ENCODE measurements around the gene FAM149A.

FAM149A gene

GRCh38 chr4:186116697-186117096 is 12.2 kb downstream of the FAM149A start:
- Histone ChIP-seq H3K9me2 (replicated peaks; ENCODE audit: insufficient read depth, low read length) (no peaks in the 10 kb centered on the region), H3K36me3 (replicated peaks; ENCODE audit: insufficient read depth, low read length) (no peaks in the 10 kb centered on the region), H3F3A (ENCODE audit: insufficient read depth, low read length) (no peaks in the 10 kb centered on the region), H3K4me3 (ENCODE audit: low read length) (no peak overlapping the region), H3K9me3 (replicated peaks; ENCODE audit: insufficient read depth, low read length) (no peaks in the 10 kb centered on the region), H3K4me2 (ENCODE audit: low read depth, low read length) (no peak overlapping the region), H2AFZ (ENCODE audit: low read length) (no peak overlapping the region), H3K27ac (ENCODE audit: low read length) (no peak overlapping the region), H3K79me2 (ENCODE audit: low read length) (peaks cover 15% of the 10 kb centered on the region), H3K4me1 (ENCODE audit: low read length) (no peaks in the 10 kb centered on the region), H4K20me1 (ENCODE audit: insufficient read depth, low read length) (no peaks in the 10 kb centered on the region), H3K27me3 (replicated peaks; ENCODE audit: insufficient read depth, low read length) (no peaks in the 10 kb centered on the region), H3K9ac (ENCODE audit: low read length) (no peak overlapping the region)
- DNase-seq = no peak
- TF ChIP-seq EZH2phosphoT487 (IDR thresholded peaks at IDR 0.05; ENCODE audit: low read length) = no peak
- TF ChIP-seq CTCF (IDR thresholded peaks at IDR 0.05; ENCODE audit: low read length) = no peak
- no peak for TF ChIP-seq EZH2 (optimal IDR thresholded peaks at IDR 0.05; ENCODE audit: low read depth, low read length)

GRCh38 chr4:186118582-186118981 is 14.1 kb downstream of the FAM149A start:
- no peaks in the 10 kb centered on the region for H3K9me2 ChIP-seq (replicated peaks; ENCODE audit: insufficient read depth, low read length)
- no peak overlapping the region for H3K4me3 ChIP-seq (ENCODE audit: low read length)
- no peaks in the 10 kb centered on the region for H3K4me1 ChIP-seq (ENCODE audit: low read length)
- TF ChIP-seq EZH2 (optimal IDR thresholded peaks at IDR 0.05; ENCODE audit: low read depth, low read length) (no peak), CTCF (IDR thresholded peaks at IDR 0.05; ENCODE audit: low read length) (no peak), EZH2phosphoT487 (IDR thresholded peaks at IDR 0.05; ENCODE audit: low read length) (no peak)
- H4K20me1 ChIP-seq (ENCODE audit: insufficient read depth, low read length) = no peaks in the 10 kb centered on the region
- no peaks in the 10 kb centered on the region for H3K9me3 ChIP-seq (replicated peaks; ENCODE audit: insufficient read depth, low read length)
- no peaks in the 10 kb centered on the region for H3K27me3 ChIP-seq (replicated peaks; ENCODE audit: insufficient read depth, low read length)
- H2AFZ ChIP-seq (ENCODE audit: low read length) = no peak overlapping the region
- H3K36me3 ChIP-seq (replicated peaks; ENCODE audit: insufficient read depth, low read length) = no peaks in the 10 kb centered on the region
- no peaks in the 10 kb centered on the region for H3F3A ChIP-seq (ENCODE audit: insufficient read depth, low read length)
- H3K9ac ChIP-seq (ENCODE audit: low read length) = no peak overlapping the region
- H3K27ac ChIP-seq (ENCODE audit: low read length) = no peak overlapping the region
- DNase-seq = no peak
- H3K4me2 ChIP-seq (ENCODE audit: low read depth, low read length) = no peak overlapping the region
- H3K79me2 ChIP-seq (ENCODE audit: low read length) = peaks cover 15% of the 10 kb centered on the region

- Histone ChIP-seq H3K4me3 (ENCODE audit: low read length) (no peak overlapping the region), H3K27ac (ENCODE audit: low read length) (no peak overlapping the region), H3K79me2 (ENCODE audit: low read length) (peaks cover 15% of the 10 kb centered on the region), H3K27me3 (replicated peaks; ENCODE audit: insufficient read depth, low read length) (no peaks in the 10 kb centered on the region), H3F3A (ENCODE audit: insufficient read depth, low read length) (no peaks in the 10 kb centered on the region), H3K4me1 (ENCODE audit: low read length) (no peaks in the 10 kb centered on the region), H3K36me3 (replicated peaks; ENCODE audit: insufficient read depth, low read length) (no peaks in the 10 kb centered on the region), H4K20me1 (ENCODE audit: insufficient read depth, low read length) (no peaks in the 10 kb centered on the region), H3K9ac (ENCODE audit: low read length) (no peak overlapping the region), H3K4me2 (ENCODE audit: low read depth, low read length) (no peak overlapping the region), H3K9me2 (replicated peaks; ENCODE audit: insufficient read depth, low read length) (no peaks in the 10 kb centered on the region), H3K9me3 (replicated peaks; ENCODE audit: insufficient read depth, low read length) (no peaks in the 10 kb centered on the region), H2AFZ (ENCODE audit: low read length) (no peak overlapping the region)
- DNase-seq = no peak
- TF ChIP-seq EZH2phosphoT487 (IDR thresholded peaks at IDR 0.05; ENCODE audit: low read length) (no peak), CTCF (IDR thresholded peaks at IDR 0.05; ENCODE audit: low read length) (no peak), EZH2 (optimal IDR thresholded peaks at IDR 0.05; ENCODE audit: low read depth, low read length) (no peak)
Measured at GRCh38 chr4:186121057-186121456, 16.6 kb downstream of the FAM149A start.
